Measurements from ENCODE around the gene HIVEP2.

HIVEP2 gene

DNA sequence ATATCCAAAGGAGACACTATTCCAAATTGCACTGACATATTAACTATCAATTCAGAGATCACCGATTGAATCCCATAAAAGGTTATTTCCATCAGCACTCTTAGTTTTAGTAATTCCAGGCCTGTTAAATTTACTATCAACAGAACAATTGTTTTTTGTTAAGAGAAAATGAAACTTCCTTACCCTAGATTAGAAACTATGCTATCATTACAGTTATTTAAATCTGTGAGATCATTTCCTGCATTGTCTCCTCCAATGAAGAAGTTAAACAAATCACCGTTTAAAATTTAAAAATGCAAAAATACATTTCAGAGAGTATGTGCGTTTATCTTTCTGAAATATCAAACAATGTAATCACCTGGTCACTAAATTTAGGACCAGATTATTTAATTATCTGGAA, 57.5 kb downstream of the HIVEP2 start:
- DNase-seq = no peak

DNA sequence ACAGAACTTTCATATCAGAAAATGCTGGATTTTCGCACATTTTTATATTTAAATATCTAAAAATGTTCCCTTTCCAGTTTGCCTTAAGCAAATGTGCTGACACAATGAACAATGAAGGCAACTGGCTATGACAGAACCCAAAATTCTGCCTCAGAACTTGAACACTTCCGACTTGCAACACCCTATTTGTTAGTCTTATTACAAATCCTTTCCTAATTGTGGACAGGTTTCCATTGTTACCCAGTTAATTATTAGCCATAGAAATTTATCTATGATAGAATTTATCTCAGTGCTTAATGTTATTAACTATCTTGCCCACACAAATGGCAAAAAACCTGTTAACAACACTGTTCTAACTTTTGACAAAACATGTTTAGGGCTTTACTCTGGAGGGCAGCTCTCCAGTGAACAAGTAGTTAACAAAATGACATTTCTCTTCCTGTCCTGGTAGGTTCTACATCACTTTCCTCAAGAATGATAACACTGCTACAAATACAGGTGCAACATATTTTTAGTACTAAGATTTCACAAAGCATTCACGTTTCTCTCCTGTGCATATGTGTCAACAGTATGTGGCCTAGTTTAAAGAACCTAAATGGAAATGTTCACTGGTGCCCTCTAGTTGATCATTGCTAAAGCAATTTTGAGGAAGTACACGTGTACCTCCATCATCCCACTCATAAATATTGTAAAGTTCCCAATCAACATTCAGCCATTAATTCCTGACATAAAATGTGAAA, 58.4 kb downstream of the HIVEP2 start:
- peak; percentile 75 for DNase-seq

DNA sequence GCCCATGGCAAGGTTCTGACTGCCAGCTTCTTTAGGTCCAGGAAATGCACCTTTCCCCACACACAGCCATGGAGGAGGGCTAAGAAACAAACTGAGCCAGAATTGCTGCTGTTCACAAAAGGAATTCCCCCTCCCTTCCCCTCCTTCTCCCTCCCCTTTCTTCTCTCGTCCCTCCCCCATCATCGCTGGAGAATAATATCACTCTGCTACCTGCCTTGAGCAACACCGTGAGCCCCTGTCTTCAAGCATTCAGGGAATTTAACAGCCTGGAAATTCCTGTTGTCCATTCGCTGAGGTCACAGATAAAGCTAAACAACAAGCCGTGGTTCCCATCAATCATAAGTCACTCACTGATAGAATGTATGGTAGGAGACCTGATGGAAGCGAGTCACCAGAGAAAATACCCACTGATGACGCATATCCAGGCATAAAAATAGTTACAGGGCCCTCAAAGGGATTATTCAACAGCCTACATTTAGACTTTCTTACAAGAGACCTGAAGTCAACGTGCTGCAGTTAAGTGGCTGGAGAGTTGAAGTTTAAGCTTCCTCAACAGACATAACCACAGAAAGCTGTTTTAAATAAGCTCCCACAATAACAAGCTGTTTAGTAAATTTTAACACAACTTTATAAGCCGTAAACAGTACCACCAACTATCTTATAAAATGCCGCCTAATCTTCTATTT, 59.7 kb downstream of the HIVEP2 start:
- DNase-seq = peak; percentile 87

DNA sequence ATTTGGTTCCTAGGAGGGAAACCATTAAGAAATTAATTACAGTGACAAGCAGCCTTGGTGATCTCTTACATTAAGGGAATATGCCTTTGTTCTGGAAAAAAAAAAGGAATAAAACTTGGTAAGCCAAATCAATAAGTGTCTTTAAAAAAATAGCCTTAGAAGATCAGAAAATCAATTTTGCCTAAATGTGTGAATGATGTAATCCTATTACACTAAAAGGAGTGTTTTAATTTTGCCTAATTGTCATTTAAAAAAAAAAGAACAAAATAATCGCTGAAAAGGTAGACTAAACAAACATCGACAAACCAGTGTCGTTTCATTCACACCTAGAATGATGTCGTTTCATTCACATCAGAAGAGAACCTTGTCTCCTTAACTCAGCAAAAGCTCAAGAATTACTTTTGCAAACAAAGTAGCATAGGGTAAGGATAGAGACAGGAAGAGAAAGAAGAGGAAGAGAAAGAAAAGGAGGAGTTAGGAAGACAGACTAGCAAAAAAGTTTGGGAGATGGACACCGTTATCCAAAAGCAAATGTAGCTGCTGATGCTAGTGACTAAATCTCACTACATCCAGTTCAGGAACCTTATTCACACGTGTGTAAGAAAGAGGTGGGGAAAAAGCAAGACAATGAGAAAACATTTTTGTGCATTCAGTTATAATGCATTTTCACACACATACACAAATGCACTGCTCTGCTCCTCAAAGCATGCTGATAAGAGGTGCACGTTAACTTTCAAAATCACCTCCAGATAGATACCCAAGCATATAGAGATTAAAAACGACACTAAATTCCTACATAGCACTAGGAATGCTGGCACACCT, 60.6 kb downstream of the HIVEP2 start:
- DNase-seq = no peak

DNA sequence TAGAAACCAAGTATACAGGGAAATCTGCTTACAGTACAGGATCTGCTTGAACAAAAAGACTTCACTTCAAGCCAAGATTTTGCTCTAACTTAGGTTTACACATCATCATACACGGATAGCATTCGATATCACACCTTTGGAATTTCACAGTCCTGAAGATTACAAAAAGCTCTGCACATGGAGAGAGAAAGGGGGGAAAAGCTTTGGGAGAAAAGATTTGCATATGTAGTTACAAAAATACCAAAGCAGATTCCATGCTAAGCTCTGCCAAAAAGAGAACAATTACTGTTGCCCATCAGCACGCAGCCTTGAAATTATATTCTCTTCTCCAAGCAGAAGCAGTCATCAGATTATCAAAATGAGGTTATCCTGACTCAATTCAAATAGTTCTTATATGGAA, 62.0 kb downstream of the HIVEP2 start:
- DNase-seq = no peak

DNA sequence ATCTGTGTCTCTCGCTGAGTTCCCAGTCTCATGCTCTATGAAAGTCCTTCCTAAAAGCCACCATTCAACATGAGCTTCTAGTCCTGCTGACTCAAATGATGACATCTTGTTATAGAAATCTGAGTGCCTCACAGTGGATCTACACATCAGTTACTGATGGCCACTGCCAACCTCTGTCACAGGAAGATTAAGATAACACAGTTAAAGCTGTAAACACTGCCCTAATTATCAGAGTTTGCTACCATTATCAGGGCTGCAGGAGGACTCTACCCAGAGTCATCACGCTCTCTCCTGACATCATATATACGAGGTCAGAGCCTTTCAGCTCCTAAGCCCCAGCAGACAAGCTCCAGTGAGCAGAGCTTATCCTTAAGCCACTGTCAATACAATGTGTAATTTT, 63.2 kb downstream of the HIVEP2 start:
- no peak for DNase-seq

DNA sequence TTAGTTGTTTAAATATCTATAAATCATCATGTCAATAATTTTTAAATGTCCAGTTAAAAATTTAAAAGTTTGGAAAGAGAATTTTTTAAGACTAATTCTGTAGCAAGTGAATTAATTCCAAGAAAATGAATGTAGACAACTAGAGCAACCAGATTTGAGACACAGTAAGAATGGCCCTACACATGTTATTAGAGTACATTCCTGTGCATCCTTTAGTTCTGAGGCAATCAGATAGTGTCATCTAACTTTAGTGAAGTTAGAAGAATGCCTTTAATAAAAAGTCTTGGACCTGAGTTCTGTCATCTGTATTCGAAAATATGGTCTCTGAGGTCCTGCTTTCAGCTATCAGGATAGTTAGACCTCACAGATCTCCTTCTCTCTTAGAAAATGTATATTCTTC, 63.7 kb downstream of the HIVEP2 start:
- DNase-seq = no peak

DNA sequence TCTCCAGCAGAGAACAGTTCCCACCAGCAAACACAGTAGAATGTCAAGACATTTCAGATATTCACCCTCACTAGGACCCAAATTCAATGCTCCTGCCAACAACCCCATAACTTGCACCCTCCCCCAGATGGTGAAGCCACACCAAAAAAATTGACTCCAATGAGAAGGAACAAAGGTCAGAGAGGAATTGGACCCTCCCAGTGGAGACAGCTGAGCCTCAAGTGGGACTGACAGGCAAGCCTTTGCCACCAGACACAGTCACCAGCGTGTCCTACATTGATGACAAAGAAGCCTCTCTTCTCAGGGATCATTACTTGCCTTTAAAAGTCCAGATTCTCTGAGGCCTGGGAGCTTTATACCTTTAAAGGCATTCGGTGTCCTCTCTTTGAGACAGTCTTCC, 64.8 kb downstream of the HIVEP2 start:
- DNase-seq = no peak

DNA sequence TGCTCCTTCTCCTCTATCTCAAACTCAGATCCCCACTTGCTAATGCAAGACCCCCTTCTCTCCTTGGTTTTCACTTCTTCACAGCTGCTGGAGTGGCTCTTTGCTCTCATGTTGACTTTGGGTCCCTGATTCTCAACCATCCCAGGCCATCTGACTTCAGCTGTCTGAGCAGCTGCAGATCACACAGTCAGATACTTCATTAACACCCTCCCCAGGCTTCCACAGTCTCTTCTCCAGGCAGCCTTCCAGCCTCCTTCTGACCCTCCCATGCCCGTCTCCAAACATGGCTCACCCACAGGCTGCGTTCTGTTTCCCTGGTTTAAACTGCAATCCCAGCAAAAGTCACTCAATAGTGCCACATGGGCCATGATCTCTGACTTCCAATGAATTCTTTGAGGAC, 65.4 kb downstream of the HIVEP2 start:
- DNase-seq = no peak

DNA sequence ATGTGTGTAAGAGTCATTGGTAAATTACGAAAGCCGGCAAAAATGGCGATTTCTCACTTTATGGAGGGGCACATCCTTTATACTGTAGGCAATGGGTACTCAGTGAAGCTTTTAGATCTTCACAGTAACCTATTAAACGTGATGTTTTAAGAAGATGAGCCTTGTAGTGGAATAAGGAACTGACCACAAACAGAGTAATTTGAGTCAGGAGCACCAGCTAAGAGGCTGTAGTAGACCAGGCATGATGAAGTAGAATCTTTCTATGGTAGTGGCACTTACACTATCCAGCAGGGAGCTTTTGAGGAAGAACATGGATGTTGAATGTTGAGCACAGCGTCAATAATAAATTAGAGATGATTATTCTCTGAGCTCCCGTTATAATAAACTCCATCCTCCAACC, 65.9 kb downstream of the HIVEP2 start:
- no peak for DNase-seq

DNA sequence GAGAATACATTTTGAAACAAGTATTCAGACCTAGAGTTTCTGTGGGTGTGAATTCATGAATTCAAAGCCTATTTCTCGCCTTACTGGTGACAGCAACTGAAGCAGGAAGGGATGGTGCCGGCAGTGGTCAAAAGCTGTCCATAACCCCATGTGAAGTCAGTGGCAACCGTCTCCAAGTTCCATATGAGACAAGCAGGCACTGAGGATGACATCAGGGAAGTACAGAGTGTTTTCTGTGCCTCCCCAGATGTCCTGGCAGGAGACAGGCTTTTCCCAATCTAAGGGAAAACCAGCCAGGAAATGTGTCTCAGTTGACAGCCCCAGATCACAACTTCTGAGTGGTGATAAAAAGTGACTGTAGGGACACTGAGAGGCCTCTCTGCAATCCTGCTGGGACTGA, 66.6 kb downstream of the HIVEP2 start:
- no peak for DNase-seq

DNA sequence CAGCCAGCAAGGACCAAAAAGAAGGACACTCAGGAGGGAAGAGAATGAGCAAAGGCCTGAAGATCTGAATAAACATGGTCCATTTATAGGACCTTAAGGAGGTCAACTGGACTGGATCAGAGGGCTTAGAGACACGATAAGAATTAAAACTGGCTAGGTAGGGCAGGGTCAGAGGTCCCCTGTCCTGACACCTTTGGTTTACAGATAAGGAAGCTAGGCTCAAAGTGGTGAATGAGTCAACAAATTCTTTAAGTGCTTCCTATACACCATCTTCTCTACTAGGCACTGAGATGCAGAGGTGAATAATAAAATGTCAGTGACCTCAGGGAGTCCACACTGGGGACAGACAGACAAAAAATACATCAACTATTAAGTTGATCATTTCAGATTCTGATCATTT, 70.3 kb downstream of the HIVEP2 start:
- no peak for DNase-seq

DNA sequence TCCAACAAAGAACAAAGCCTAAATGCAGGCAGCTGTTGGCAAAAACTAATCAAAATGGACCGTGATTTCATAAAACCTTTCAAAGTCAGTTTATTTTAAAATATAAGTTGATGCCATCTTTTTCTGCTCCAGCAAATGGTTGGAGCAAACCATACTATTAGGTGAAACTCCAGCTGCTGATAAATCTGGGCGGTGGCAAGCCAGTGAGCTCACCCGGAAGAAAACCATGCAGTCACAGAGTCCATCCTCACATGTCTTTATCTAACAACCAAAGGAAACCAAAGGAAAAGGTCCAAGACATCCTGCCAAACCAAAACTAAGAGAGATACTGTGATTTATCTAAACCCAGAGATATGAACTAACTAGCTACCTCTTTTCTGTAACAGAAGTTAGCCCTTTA, 72.6 kb downstream of the HIVEP2 start:
- no peak for DNase-seq

DNA sequence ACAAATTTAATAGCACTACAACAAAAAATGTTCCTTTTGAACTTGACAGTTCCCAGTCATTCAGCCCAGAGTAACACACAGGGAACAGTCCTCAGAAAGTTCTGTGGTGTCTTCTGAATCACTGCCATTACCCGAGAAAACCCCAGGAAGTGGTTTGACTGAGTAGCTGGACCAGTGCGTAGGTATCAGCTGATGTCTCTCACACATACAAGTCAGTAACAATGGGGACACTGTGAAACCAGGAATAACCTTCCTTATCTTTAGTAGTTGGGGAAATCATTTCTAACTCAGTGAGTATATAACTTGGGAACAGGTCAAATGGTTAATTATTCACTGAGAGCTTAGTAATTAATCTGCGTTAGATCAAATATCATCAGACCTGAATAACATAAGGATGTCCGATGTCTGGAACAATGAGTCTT, 73.1 kb downstream of the HIVEP2 start:
- peak; percentile 77 for DNase-seq

DNA sequence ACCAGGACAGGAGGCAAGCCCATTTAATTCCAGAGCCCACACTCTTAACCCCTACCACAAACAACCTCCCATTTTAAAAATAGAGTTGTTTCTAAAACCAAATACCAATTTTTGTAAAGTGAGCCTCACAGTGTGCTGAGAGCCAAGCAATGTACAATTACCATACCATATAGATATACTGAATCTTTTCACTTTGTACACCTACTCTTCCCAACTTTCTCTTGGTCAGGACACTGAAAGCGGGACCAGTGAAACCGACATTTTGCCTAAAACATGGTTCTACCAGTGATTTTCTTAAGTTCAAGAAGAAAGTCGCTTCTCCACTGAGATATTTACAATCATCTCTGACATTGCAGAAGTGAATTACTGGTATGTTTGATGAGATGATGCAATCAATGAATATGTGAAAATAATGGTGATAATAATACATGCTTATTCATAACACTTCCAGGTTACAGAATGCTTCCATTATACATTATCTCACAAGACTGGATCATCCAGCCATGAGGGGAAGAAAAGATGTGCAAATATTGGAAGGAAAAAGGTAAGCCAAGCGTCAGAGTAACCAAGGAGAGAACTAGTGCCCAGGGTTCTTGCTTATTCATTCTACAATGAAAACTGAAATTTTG, 74.1 kb downstream of the HIVEP2 start:
- no peak for DNase-seq

DNA sequence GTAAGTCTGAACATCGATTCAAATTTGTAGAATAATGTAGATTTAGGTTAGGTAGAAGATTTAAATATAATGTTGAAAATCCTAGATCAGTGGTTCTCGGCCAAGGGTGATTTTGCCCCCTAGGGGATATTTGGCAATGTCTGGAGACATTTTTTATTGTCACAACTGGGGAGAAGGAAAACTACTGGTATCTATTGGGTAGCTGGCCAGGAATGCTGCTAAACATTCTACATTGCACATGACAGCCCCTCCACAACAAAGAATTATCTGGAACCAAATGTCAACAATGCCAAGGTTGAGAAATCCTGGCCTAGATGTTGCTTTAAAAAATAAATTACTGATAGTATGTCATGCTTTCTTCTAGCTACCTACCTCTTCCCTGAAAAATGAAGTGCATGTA, 76.1 kb downstream of the HIVEP2 start:
- DNase-seq = no peak

DNA sequence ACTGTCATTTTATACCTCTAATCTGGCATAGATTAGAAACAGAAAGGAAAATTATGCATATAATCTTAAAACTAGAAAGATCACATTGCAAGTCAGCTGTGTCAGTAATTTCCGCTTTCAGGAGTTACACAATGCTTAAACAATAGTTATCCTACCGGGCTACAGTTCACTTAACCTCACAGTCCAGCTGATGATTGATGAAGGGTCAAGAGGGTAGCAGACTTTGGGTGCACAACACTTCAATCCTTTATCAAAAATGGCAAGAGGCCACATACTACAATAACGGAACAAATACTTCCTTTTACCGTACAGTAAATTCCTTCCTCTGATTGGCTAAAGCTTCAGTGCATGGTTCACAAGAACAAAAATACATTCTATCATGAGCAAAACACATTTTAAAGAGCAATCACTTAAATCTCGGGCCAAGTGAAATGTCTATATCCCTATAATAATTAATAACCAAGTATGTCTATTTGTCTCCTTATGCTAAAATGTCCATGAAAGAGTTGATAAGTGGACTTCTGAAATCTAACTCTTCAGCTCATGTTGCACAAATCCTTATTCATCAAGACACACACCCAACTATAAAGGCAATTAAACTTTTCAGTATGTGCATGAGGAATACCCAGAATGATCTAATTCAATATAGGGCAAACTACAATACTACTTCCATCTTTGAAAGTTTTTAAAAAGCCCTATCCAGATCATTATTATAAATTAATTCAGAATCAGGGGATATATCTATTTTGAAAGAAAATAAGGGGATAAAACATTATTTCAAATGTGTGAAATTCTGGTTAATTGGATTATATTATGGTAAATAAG, 76.8 kb downstream of the HIVEP2 start:
- DNase-seq = no peak

DNA sequence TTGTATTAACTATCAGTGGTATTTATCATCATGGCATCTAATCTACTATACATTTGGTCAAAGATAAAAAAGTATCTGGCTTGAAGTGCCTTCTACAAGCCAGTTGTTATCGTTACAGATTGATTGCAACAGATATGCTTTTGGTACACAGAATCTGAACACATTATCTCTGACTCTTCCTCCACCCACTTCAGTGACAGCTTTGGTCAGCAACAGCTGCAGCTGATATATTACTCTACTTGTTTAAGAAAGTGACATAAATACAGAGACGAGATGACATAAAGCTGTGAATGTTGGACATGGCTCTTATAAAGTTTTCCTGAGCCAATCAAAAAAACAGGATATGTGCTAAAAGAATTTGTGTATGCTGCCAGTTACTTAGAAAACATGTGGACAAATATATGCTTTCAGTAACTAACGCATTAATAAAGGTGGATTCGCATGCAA, 77.6 kb downstream of the HIVEP2 start:
- no peak for DNase-seq

DNA sequence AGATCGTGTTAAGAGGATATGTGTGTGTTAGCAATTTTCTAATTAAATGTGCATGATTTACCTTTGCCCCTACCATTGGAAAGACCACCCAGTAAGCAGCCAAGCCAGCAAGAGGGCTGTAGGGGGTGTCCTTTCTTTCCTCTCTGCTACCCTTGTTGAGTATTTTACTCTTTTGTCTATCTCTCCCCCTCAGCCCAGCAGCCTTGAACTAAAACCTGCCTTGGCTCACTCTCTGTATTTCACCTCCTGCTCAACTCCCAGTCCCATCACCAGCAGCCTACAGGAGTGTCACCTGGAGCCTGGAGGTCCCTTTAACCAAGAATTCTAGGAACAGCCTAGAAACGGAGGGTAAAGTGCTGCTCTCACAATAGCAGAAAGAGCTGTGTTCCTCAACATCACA, 81.0 kb downstream of the HIVEP2 start:
- DNase-seq = no peak

DNA sequence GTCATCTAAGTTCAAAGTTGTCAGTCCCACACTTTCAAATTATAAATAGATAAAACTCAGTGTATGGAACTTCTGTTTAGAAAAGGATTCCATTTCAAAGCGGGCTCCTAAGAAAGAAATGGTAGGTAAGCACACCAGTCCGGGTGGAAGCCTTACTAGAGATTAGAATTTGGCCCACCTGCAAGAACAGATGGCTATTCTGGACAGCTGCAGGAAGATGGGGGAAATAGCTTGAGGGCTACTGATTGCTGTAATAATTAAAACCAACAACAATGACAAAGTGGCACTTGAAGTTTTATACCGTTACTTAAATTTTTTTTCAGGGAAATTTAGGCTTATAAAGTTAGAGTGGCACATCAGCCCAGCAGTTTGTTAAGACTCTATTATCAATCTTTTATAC, 83.3 kb downstream of the HIVEP2 start:
- DNase-seq = no peak

DNA sequence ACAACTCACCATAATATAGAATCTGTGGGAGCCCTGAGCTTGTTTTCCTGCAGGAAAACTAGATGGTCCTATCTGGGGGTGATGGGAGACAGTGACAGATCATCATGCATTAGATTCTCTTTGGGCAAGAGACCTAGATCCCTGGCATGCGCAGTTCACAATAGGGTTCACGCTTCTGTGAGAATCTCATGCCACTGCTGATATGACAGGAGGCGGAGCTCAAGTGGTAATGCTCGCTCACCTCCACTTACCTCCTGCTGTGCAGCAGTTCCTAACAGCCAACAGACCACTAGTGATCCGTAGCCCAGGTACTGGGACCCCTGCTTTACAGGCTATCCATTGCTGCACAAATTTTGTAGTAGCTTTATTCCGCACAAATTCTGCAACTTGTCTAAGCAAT, 84.5 kb downstream of the HIVEP2 start:
- DNase-seq = no peak

DNA sequence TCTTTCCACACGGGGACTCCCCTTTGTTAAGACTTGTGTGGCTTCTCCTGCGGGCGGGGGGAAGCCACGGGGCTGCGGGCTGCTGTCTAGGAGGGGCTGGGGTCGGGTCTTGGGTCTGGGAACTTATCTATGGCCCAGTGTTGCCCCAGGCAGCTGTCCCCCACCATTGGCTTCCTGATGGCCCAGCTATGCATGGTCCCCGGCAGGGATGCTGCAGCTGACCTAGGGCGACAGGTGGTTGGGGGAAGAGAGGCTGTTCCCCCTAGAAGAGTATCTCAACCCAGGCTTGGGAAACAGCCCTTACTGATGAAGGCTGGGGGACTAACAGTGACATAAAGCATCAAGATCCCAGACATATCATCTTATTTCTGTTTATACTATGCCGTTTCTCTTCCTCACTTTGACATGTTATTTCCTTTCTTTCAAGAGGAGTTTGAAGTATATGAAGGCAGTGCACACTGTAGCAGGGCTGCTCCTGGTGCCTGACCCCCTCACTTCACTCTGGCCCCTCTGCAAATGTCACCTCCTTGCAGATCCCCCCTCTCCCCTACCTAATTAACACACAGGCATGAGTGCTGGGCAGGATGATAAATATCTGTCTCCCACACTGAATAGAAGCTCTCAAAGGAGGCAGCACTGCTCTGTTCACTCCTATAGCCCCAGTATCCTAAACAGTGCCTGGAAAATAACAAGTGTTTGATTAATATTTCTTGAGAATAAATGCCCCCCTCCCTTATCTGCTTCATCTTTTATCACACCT, 87.0 kb downstream of the HIVEP2 start:
- no peak for DNase-seq

Measured in CD4-positive, alpha-beta T cell treated with Interleukin-12 subunit alpha and Interleukin-12 subunit beta, for 1 hour (primary cell).